ENCODE data around the gene MVK. TPM values are rescaled to one million over a fixed set of nuclear protein-coding genes. Genes with fewer than 3 reads are reported as not detected.
"Not testable (repeated sequence)": the region's sequence is repeated elsewhere in the genome, so short reads cannot be mapped to it uniquely, and the experiment has no call there.

MVK gene
- polyA plus RNA-seq, 12 donors: 8.0 to 19.0 (median 15.3) TPM; not detected in 1

DNA sequence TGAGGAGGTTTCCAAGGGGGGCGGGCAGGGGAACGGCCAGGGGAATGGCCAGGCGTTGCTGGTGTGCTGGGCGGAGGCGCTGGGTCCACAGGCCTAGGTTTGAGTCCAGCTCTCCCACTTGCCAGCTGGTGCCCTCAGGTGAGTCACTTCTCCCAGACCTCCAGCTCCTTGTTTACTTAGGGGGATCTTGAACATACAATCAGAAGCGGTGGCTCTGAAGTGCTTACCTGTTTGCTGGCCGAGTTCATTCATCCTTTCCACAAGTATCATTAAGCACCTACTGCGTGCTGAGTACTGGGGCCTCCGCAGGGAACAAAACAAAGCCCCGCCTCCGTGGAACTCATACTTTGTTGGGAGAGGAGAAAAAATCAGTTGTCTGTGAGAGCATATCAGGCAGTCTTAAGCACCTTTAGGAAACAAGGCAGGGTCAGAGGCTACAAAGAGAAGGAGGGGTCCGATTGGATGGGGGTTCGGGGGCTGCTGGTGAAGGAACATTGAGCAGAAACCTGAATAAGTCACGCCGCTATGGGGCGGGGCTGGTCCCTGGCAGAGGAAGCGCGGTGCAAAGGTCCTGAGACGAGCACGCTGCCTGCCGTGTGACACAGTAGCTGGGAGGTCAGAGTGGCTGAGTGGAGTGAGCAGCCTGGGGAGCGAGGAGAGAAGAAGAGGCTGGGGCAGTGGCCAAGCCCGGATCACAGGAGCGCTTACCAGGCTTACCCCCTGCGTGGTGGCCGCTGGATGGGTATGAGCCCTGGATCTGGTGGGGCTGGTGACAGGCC lies 15.1 kb downstream of the MVK start:
- DNase-seq: no peak

DNA sequence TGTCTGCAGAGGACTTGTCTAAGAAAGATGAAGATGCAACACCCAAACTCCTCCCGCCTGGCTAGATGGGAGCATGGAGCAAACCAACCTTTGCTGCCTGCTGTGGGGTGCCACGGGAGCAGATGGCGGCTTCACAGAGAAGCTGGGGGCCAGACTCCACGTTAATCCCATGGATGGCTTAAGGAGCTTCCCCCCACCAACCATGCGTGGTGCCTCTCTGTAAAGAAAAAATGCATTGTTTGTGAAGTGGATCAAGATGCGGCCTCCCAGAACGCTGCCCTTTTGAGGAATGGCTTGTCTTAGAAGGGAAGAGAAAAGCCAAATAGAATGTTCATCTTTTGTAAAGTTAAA lies 15.6 kb downstream of the MVK start:
- no peak for DNase-seq

- DNase-seq: no peak
Observed at GRCh38 chr12:109589691-109590245, 16.2 kb downstream of the MVK start.

GRCh38 chr12:109590566-109590965 lies 17.0 kb downstream of the MVK start:
- DNase-seq: no peak

- DNase-seq: no peak
Observed at GRCh38 chr12:109591041-109591440, 17.4 kb downstream of the MVK start.

DNA sequence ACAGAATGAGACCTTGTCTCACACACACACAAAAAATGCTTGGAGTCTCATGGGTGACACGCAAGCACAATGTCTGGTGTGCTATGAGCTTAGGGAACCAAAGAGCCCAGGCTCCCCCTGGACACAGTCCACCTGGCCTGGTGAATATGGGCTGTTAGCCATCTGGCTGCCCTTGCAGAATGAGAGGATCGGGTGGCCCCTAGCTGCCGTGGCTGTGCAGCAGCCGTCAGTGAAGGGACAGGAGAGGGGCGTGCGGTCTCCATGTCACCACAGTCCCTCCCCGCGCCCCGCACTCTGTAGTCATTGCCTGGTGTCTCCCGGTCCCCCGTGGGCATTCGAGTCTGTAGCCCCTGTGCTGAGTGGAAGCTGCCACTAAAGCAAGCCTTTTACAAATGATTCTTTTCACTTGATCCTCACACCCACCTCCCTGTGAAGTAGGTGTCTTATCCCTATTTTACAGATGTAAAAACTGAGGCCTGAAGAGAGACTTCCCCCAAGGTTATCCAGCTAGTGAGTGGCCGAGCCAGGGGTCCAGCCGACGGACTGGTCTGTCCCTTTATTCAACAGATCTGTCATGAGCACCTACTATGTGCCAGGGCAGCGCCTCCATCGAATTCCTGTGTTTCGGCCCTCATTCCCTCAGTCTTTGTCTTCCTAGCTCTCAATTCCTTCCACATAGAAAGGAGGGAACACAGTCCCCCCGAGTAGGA lies 18.8 kb downstream of the MVK start:
- no peak for DNase-seq

GRCh38 chr12:109592905-109593272 lies 19.3 kb downstream of the MVK start:
- no peak for DNase-seq

DNA sequence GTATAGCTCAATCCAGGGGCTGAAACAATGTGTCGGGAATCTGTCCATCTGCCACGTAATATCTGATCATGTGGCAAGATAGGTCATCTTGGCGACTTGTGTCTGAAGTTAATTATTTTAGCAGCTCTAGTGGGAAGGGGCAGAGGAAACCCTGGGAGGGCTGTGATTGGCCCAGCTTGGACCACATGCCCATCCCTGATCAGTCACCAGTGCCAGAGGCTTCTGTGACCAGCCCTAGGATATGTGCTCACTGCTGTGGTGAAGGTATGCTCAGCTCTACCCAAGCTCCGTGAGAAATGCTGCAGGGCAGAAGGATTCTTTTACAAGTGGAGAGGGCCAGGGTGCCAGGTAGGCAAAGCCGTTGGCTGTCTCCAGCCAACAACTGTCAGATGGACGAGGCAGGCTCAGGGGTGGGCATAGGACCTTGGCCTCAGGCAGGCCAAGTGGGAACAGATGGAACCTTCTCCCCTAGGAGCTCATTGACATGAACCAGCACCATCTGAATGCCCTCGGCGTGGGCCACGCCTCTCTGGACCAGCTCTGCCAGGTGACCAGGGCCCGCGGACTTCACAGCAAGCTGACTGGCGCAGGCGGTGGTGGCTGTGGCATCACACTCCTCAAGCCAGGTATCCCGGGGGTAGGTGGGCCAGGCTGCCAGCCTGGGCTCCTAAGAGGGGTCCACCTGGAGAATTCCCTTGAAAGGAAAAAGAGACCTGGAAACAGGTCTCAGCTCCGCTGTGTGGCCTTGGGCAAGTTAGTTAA lies 21.1 kb downstream of the MVK start:
- DNase-seq: no peak

DNA sequence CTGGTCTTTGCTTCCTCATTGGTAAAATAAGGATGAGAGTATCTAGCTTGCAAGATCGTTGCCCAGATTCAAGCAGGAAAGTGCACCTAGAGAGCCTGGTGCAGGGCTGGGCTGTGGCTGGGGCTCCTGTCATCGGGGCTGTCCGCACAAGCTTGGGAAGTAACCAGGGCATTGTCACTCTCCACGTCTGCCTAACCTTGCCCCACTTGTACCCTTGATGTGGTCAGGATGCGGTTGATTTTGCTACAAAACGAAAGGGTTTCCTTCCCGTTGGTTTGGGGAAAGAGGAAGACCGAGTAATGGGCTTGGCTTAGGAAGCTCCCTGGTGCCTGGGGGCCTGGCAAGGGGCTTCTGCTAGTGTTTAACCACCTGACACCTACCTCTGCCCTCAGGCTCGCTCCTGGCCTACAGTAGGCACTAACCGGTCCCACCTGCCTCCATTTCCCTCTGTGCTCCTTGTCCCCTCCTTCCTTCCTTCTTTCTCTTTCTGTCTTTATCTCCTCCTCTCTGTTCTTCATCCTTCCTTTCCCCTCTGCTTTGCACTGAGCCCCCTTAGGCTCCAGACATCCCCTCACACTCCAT lies 21.8 kb downstream of the MVK start:
- DNase-seq: no peak

DNA sequence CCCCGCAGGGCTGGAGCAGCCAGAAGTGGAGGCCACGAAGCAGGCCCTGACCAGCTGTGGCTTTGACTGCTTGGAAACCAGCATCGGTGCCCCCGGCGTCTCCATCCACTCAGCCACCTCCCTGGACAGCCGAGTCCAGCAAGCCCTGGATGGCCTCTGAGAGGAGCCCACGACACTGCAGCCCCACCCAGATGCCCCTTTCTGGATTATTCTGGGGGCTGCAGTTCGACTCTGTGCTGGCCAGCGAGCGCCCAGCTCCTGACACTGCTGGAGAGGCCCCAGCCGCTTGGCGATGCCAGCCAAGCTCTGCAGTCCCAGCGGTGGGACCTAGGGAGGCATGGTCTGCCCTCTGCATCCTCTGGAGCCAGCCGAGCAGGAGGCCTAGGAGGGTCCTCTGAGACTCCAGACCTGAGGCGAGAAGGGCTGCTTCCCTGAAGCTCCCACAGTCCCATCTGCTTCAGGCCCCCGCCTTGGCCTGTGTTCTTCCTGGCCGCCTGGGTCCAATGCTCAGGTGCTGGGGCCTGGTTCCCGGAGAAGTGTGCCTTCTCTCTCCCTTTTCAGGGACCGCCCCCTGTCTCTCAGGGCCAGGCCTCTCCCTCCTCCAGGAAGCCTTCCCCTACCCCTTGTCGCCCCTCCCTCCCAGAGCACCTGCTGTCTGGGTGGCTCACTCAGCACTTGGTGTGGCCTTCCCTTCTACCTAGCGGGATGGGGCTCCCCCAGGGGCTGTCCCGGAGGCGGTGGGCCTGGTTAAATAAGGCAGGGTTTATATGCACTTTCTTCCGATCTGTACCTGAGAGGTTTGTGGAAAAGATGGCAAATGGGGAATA lies 23.0 kb downstream of the MVK start:
- DNase-seq: no peak

GRCh38 chr12:109597414-109597794 lies 23.8 kb downstream of the MVK start:
- no peak for DNase-seq

- DNase-seq: peak; percentile 90
Observed at GRCh38 chr12:109597795-109598427, 24.3 kb downstream of the MVK start.

GRCh38 chr12:109598428-109598854 lies 24.8 kb downstream of the MVK start:
- DNase-seq: no peak

GRCh38 chr12:109599087-109599486 lies 25.5 kb downstream of the MVK start:
- DNase-seq: no peak

DNA sequence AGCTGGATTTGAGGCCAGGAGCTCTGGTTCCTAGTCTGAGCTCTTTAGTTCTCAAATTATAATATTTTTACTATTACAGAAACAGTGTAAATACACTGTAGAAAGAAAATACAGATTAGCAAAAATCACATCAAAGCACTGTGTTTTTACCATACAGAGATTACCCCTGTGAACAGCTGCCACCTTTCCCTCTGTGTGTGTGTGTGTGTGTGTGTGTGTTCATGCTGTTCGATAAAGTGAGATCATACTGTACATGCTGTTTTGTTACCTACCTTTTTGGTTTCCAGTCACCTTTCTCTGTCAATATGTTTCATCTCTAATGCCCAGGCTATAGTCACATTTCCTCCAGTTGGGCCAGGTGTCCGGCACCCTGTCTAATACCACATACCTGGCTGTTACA lies 26.9 kb downstream of the MVK start:
- no peak for DNase-seq

GRCh38 chr12:109600995-109601394 lies 27.4 kb downstream of the MVK start:
- DNase-seq: no peak

DNA sequence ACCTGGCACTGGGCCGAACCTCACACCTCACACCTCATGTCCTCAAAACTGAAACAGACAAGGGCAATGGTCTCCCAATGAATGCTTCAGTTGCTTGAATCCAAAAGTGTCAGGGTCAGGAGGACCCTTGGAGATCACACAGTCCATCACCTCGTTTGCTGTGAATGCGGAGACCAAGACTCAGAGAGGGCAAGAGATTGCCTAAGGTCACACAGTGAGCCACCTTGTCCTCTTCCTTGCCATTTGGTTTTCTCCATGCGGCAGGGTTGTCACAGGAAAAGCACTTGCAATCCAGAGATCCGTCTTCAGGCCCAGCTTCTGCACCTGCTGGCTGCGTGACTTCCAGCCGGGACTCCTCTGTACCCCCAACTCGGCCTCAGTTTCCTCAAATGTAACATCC lies 28.0 kb downstream of the MVK start:
- no peak for DNase-seq

GRCh38 chr12:109602132-109602531 lies 28.5 kb downstream of the MVK start:
- not testable (repeated sequence) for DNase-seq

GRCh38 chr12:109604132-109604585 lies 30.6 kb downstream of the MVK start:
- no peak for DNase-seq

- DNase-seq: no peak
Observed at GRCh38 chr12:109605016-109605415, 31.4 kb downstream of the MVK start.

All from muscle of arm (tissue), 12 donors.